CD4-positive, alpha-beta T cell treated with Interleukin-1 beta for 1 hour (primary cell): Measurements from ENCODE around the gene PUS1.

Experiments used
- DNase-seq, 2 donors: peaks; one replicate each; pipeline ENCODE4 v3.0.0-alpha.2; 2020 to 2022

Gene PUS1

GRCh38 chr12:131917139-131917710, 11.9 kb upstream of the PUS1 start:
- DNase-seq, result no peak

- no peak for DNase-seq
These were observed 11.3 kb upstream of the PUS1 start for GRCh38 chr12:131917711-131918306.

GRCh38 chr12:131918311-131919050, 10.6 kb upstream of the PUS1 start:
- DNase-seq, result no peak

- DNase-seq, result no peak
These were observed 10.1 kb upstream of the PUS1 start for GRCh38 chr12:131919051-131919347.

- DNase-seq, result no peak
These were observed 9.5 kb upstream of the PUS1 start for GRCh38 chr12:131919366-131920156.

GRCh38 chr12:131920157-131920508, 8.9 kb upstream of the PUS1 start:
- no peak for DNase-seq

- no peak for DNase-seq
These were observed 7.9 kb upstream of the PUS1 start for GRCh38 chr12:131920902-131921840.

- DNase-seq, result no peak
These were observed 7.0 kb upstream of the PUS1 start for GRCh38 chr12:131921866-131922769.

GRCh38 chr12:131922772-131923171, 6.3 kb upstream of the PUS1 start:
- no peak for DNase-seq

- peak in 1 of 2 donors; percentile 69 for DNase-seq
These were observed 5.8 kb upstream of the PUS1 start for GRCh38 chr12:131923260-131923659.

- no peak for DNase-seq
These were observed 1.7 kb upstream of the PUS1 start for GRCh38 chr12:131927110-131928079.

- DNase-seq, result no peak
These were observed 881 bp upstream of the PUS1 start for GRCh38 chr12:131928080-131928710.

GRCh38 chr12:131929581-131930456, 743 bp downstream of the PUS1 start:
- DNase-seq, result no peak

GRCh38 chr12:131930510-131930909, 1.4 kb downstream of the PUS1 start:
- no peak for DNase-seq

GRCh38 chr12:131933387-131933786, 4.3 kb downstream of the PUS1 start:
- DNase-seq, result no peak

GRCh38 chr12:131934535-131934934, 5.5 kb downstream of the PUS1 start:
- DNase-seq, result no peak

GRCh38 chr12:131938082-131938481, 9.0 kb downstream of the PUS1 start:
- no peak for DNase-seq

GRCh38 chr12:131939007-131939406, 9.9 kb downstream of the PUS1 start:
- DNase-seq, result no peak

- no peak for DNase-seq
These were observed 11.1 kb downstream of the PUS1 start for GRCh38 chr12:131940141-131940547.
